ENCODE results near the gene SIK3. TPM values are rescaled to one million over a fixed set of nuclear protein-coding genes. Genes with fewer than 3 reads are reported as not detected.

The SIK3 gene
- polyA plus RNA-seq, 1 of the 3 experiments (the other 2 are of a cell fraction) = 5.1 TPM

DNA sequence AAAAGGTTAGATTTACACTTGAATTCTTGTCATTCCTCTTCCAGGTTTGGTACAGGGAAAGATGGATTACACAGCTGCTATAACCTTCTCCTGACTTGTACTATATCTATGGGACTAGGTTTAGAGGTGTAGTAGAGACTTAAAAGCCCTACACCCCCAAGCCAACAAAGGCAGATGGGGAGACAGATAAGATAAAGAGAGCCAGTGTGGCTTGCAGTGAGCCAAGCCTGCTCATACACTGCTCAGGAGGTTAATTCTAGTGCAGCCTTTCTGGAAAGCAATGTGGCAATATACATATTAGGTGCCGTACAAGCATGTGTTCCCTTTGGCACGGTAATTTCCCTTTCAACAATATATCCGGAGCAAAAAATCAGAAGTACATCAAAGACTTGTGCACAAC, 10.8 kb downstream of the SIK3 start:
- Histone ChIP-seq H3K27ac (ENCODE audit: low read depth in 2 of 2, low read length in 1 of 2) (no peak overlapping the region), H3K9me3 (no peaks in the 10 kb centered on the region), H3K9me2 (no peaks in the 10 kb centered on the region), H3K79me2 (ENCODE audit: insufficient read depth) (peaks cover 75% of the 10 kb centered on the region), H3F3A (replicated peaks; ENCODE audit: insufficient read depth) (peaks cover 3% of the 10 kb centered on the region), H4K20me1 (ENCODE audit: insufficient read depth) (peaks cover 27% of the 10 kb centered on the region; the same call in 1 of the 2 replicates), H2AFZ (ENCODE audit: low read depth) (no peak overlapping the region), H3K4me1 (ENCODE audit: control insufficient read depth in 1 of 2, insufficient read depth in 2 of 2, low read depth in 1 of 2, low read length in 1 of 2) (no peaks in the 10 kb centered on the region), H3K9ac (no peak overlapping the region), H3K27me3 (ENCODE audit: insufficient read depth) (no peaks in the 10 kb centered on the region), H3K4me2 (no peak overlapping the region), H3K36me3 (replicated peaks in 1 of 2; ENCODE audit: control insufficient read depth in 1 of 2, insufficient read depth in 2 of 2, low read length in 1 of 2) (no peaks in the 10 kb centered on the region), H3K4me3 (ENCODE audit: low read depth in 2 of 2, low read length in 1 of 2) (no peak overlapping the region)
- no peak for TF ChIP-seq MXI1 (IDR thresholded peaks at IDR 0.05; ENCODE audit: low read depth, low read length)
- TF ChIP-seq, protein P1, sequence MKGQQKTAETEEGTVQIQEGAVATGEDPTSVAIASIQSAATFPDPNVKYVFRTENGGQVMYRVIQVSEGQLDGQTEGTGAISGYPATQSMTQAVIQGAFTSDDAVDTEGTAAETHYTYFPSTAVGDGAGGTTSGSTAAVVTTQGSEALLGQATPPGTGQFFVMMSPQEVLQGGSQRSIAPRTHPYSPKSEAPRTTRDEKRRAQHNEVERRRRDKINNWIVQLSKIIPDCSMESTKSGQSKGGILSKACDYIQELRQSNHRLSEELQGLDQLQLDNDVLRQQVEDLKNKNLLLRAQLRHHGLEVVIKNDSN (IDR thresholded peaks at IDR 0.05; ENCODE audit: borderline replicate concordance, low read depth) = no peak
- no peak for TF ChIP-seq RXRA (IDR thresholded peaks at IDR 0.05; ENCODE audit: borderline replicate concordance, low read depth)
- TF ChIP-seq POLR2AphosphoS5 (IDR thresholded peaks at IDR 0.05; ENCODE audit: low read depth, low read length) = no peak
- 91% methylated on average over 3 of the region's 3 CpGs for WGBS (ENCODE audit: low lambda C conversion rate)
- CTCF ChIA-PET = interaction anchor here (1.4 to 1.5 kb wide), 2 partner anchors 9 to 296 kb away, joined by 3 read pairs; partner anchors contain the start of gene APOA5
- DNase-seq = no peak
- POLR2A ChIA-PET = no interaction called here

- TF ChIP-seq RAD21 (IDR thresholded peaks at IDR 0.05; ENCODE audit: low read length) (no peak), FOXJ3 (CRISPR knock-in tag; IDR thresholded peaks at IDR 0.05) (no peak), TCF12 (IDR thresholded peaks at IDR 0.05) (no peak), JUND (IDR thresholded peaks at IDR 0.05) (no peak), CTCF (IDR thresholded peaks at IDR 0.05) (no peak), CHD2 (IDR thresholded peaks at IDR 0.05; ENCODE audit: low read length, partially characterized antibody) (no peak), SMC3 (IDR thresholded peaks at IDR 0.05; ENCODE audit: low read depth, low read length) (no peak), YY1 (IDR thresholded peaks at IDR 0.05; ENCODE audit: low read depth) (no peak), SIN3A (IDR thresholded peaks at IDR 0.05; ENCODE audit: borderline replicate concordance, low read depth, low read length) (no peak), TAF1 (IDR thresholded peaks at IDR 0.05; ENCODE audit: borderline replicate concordance, low read depth, low read length) (no peak), FOSL2 (IDR thresholded peaks at IDR 0.05; ENCODE audit: borderline replicate concordance, low read depth) (no peak), GATA2 (CRISPR knock-in tag; IDR thresholded peaks at IDR 0.05) (no peak), IRF3 (IDR thresholded peaks at IDR 0.05; ENCODE audit: low read depth, low read length) (no peak), RXRA (IDR thresholded peaks at IDR 0.05; ENCODE audit: borderline replicate concordance, low read depth) (no peak), RFX5 (IDR thresholded peaks at IDR 0.05; ENCODE audit: low read length) (no peak), FOXM1 (IDR thresholded peaks at IDR 0.05; ENCODE audit: low read depth) (no peak), NFIC (IDR thresholded peaks at IDR 0.05; ENCODE audit: borderline replicate concordance) (no peak), MXI1 (IDR thresholded peaks at IDR 0.05; ENCODE audit: low read depth, low read length) (no peak)
- TF ChIP-seq, protein P2, sequence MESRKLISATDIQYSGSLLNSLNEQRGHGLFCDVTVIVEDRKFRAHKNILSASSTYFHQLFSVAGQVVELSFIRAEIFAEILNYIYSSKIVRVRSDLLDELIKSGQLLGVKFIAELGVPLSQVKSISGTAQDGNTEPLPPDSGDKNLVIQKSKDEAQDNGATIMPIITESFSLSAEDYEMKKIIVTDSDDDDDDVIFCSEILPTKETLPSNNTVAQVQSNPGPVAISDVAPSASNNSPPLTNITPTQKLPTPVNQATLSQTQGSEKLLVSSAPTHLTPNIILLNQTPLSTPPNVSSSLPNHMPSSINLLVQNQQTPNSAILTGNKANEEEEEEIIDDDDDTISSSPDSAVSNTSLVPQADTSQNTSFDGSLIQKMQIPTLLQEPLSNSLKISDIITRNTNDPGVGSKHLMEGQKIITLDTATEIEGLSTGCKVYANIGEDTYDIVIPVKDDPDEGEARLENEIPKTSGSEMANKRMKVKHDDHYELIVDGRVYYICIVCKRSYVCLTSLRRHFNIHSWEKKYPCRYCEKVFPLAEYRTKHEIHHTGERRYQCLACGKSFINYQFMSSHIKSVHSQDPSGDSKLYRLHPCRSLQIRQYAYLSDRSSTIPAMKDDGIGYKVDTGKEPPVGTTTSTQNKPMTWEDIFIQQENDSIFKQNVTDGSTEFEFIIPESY (IDR thresholded peaks at IDR 0.05; ENCODE audit: borderline replicate concordance, low read depth) = no peak
- TF ChIP-seq, protein P1 (IDR thresholded peaks at IDR 0.05; ENCODE audit: borderline replicate concordance, low read depth) = no peak
- H3K9me2 ChIP-seq = no peaks in the 10 kb centered on the region
- no peak overlapping the region for H2AFZ ChIP-seq (ENCODE audit: low read depth)
- H3K9me3 ChIP-seq = no peaks in the 10 kb centered on the region
- no peaks in the 10 kb centered on the region for H3K4me1 ChIP-seq (ENCODE audit: control insufficient read depth in 1 of 2, insufficient read depth in 2 of 2, low read depth in 1 of 2, low read length in 1 of 2)
- H3K27ac ChIP-seq (ENCODE audit: low read depth in 2 of 2, low read length in 1 of 2) = no peak overlapping the region
- H3K4me3 ChIP-seq (ENCODE audit: low read depth in 2 of 2, low read length in 1 of 2) = no peak overlapping the region
- no peaks in the 10 kb centered on the region for H3K27me3 ChIP-seq (ENCODE audit: insufficient read depth)
- 96% methylated on average over 4 of the region's 4 CpGs for WGBS (ENCODE audit: low lambda C conversion rate)
- H3K4me2 ChIP-seq = no peak overlapping the region
- H4K20me1 ChIP-seq (ENCODE audit: insufficient read depth) = peaks cover 21% of the 10 kb centered on the region; the same call in 1 of the 2 replicates
- H3K36me3 ChIP-seq (replicated peaks in 1 of 2; ENCODE audit: control insufficient read depth in 1 of 2, insufficient read depth in 2 of 2, low read length in 1 of 2) = no peaks in the 10 kb centered on the region
- POLR2A ChIA-PET = no interaction called here
- DNase-seq = no peak
- no peak overlapping the region for H3K9ac ChIP-seq
- CTCF ChIA-PET = no interaction called here
- H3K79me2 ChIP-seq (ENCODE audit: insufficient read depth) = peaks cover 75% of the 10 kb centered on the region
- H3F3A ChIP-seq (replicated peaks; ENCODE audit: insufficient read depth) = no peaks in the 10 kb centered on the region
Measured at GRCh38 chr11:117084992-117085391, 13.2 kb downstream of the SIK3 start.
